Bronchial epithelial cell (primary cell): ENCODE results near the gene KIAA1549. TPM values are rescaled to one million over a fixed set of nuclear protein-coding genes. Genes with fewer than 3 reads are reported as not detected.
"Not testable (repeated sequence)": the region's sequence is repeated elsewhere in the genome, so short reads cannot be mapped to it uniquely, and the experiment has no call there.

ENCODE experiments used
- DNase-seq: peaks from one replicate; pipeline ENCODE4 v3.0.0-alpha.2; 2010; ENCODE audit warnings: low read depth
- FAIRE-seq: peaks from 2 replicates; lab custom pipeline; 2011; peaks lifted over from hg19 to GRCh38; lab: Jason Lieb, UNC
- H3K27me3 ChIP-seq: 2 replicates; pipeline ENCODE4 v1.5.1; 2011; ENCODE audit warnings: low read length; ENCODE audit not compliant: control insufficient read depth, insufficient read depth
- H3K36me3 ChIP-seq: 2 replicates; pipeline ENCODE4 v1.5.1; 2011; ENCODE audit warnings: low read length; ENCODE audit not compliant: control insufficient read depth, insufficient read depth
- H3K4me3 ChIP-seq: 2 replicates; pipeline ENCODE4 v1.5.1; 2011; ENCODE audit warnings: mild to moderate bottlenecking, low read depth, low read length, control low read depth
- CTCF ChIP-seq: IDR thresholded peaks from 2 replicates; pipeline ENCODE4 v1.5.1; 2011; ENCODE audit warnings: mild to moderate bottlenecking, moderate library complexity, low read length, control low read depth, inconsistent platforms; ENCODE audit not compliant: insufficient read depth, severe bottlenecking
- total RNA-seq: library from RNA; depleted of rRNA; stranded (reverse); fragments of >200 nt; gene quantifications from 2 replicates; pipeline ENCODE4 v1.2.1, GENCODE V29; 2014

KIAA1549 gene
- total RNA-seq, 1 donor from 2014 or later: 0.26 TPM

- Histone ChIP-seq H3K36me3 (no peaks in the 10 kb centered on the region), H3K27me3 (no peaks in the 10 kb centered on the region), H3K4me3 (no peak overlapping the region)
- FAIRE-seq: no peak
- no peak for DNase-seq
- no peak for TF ChIP-seq CTCF
Observed at GRCh38 chr7:138816650-138817049, 164.5 kb downstream of the KIAA1549 start.

- TF ChIP-seq CTCF: no peak
- H3K36me3 ChIP-seq: no peaks in the 10 kb centered on the region
- H3K27me3 ChIP-seq: no peaks in the 10 kb centered on the region
- DNase-seq: no peak
- FAIRE-seq: no peak
- H3K4me3 ChIP-seq: no peak overlapping the region
Observed at GRCh38 chr7:138814816-138815332, 166.3 kb downstream of the KIAA1549 start.

- FAIRE-seq (no peak), DNase-seq (no peak)
- no peak for TF ChIP-seq CTCF
- no peaks in the 10 kb centered on the region for H3K36me3 ChIP-seq
- no peaks in the 10 kb centered on the region for H3K27me3 ChIP-seq
- H3K4me3 ChIP-seq: no peak overlapping the region
Observed at GRCh38 chr7:138813945-138814344, 167.2 kb downstream of the KIAA1549 start.

- not testable (repeated sequence) for DNase-seq, H3K27me3 ChIP-seq, H3K36me3 ChIP-seq, H3K4me3 ChIP-seq, FAIRE-seq
Observed at GRCh38 chr7:138811327-138811726, 169.9 kb downstream of the KIAA1549 start.

- FAIRE-seq: no peak
- H3K36me3 ChIP-seq: no peaks in the 10 kb centered on the region
- no peaks in the 10 kb centered on the region for H3K27me3 ChIP-seq
- no peak for DNase-seq
- H3K4me3 ChIP-seq: no peak overlapping the region
- TF ChIP-seq CTCF: no peak
Observed at GRCh38 chr7:138809346-138809745, 171.8 kb downstream of the KIAA1549 start.

- Histone ChIP-seq H3K4me3 (no peak overlapping the region), H3K36me3 (no peaks in the 10 kb centered on the region), H3K27me3 (no peaks in the 10 kb centered on the region)
- FAIRE-seq (no peak), DNase-seq (no peak)
- TF ChIP-seq CTCF: no peak
Observed at GRCh38 chr7:138804618-138805017, 176.6 kb downstream of the KIAA1549 start.
